SU-DHL-6 (cell line): ENCODE data around the gene CFAP99.

Experiments
- H2AFZ ChIP-seq: fragments of 200-600 bp; sonication (generic); 2 replicates; pipeline ENCODE4 v1.6.1; 2014; ENCODE audit warnings: low read depth, mild to moderate bottlenecking, moderate library complexity, mixed read lengths, antibody characterized with exemption, low read length; ENCODE audit not compliant: severe bottlenecking
- H3F3A ChIP-seq: fragments of 200-600 bp; shearing (Covaris generic); 2 replicates; pipeline ENCODE4 v1.6.0; 2016; ENCODE audit warnings: antibody characterized with exemption, mild to moderate bottlenecking; ENCODE audit not compliant: insufficient read depth
- H3K27ac ChIP-seq: fragments of 200-600 bp; sonication (generic); 2 replicates; pipeline ENCODE4 v1.5.1; 2016; ENCODE audit warnings: low read depth, mild to moderate bottlenecking, low read length, moderate library complexity, mixed read lengths
- H3K27me3 ChIP-seq: fragments of 200-600 bp; sonication (generic), shearing (Covaris generic); 2 replicates; pipeline ENCODE4 v1.6.0; 2014; ENCODE audit warnings: mild to moderate bottlenecking, low read length
- H3K36me3 ChIP-seq: fragments of 200-600 bp; sonication (generic); 2 replicates; pipeline ENCODE4 v1.6.1; 2014; ENCODE audit warnings: mild to moderate bottlenecking, low read length, mixed read lengths
- H3K4me2 ChIP-seq: fragments of 300-600, 200-600 bp; shearing (Covaris generic), sonication (generic); 2 replicates; pipeline ENCODE4 v1.6.0; 2014; ENCODE audit warnings: low read length, low read depth, mild to moderate bottlenecking; ENCODE audit not compliant: poor library complexity, severe bottlenecking
- H3K4me3 ChIP-seq: fragments of 200-600 bp; sonication (generic); 2 replicates; pipeline ENCODE4 v1.5.1; 2014; ENCODE audit warnings: antibody characterized with exemption, low read length, mild to moderate bottlenecking, mixed read lengths; ENCODE audit not compliant: insufficient read depth, poor library complexity, severe bottlenecking
- H3K79me2 ChIP-seq: fragments of 200-600 bp; sonication (generic); 2 replicates; pipeline ENCODE4 v1.6.1; 2014; ENCODE audit warnings: mild to moderate bottlenecking, low read length, moderate library complexity; ENCODE audit not compliant: insufficient read depth
- H3K9ac ChIP-seq: fragments of 200-600 bp; sonication (generic); 2 replicates; pipeline ENCODE4 v1.7.0; 2014; ENCODE audit warnings: mild to moderate bottlenecking, low read length
- H3K9me2 ChIP-seq: fragments of 200-600 bp; sonication (generic); replicated peaks from 2 replicates; pipeline ENCODE4 v1.6.1; 2014; ENCODE audit warnings: low read length; ENCODE audit not compliant: insufficient read depth
- H3K9me3 ChIP-seq: fragments of 200-600 bp; sonication (generic); 2 replicates; pipeline ENCODE4 v1.6.1; 2014; ENCODE audit warnings: low read length, mixed read lengths; ENCODE audit not compliant: insufficient read depth
- H4K20me1 ChIP-seq: fragments of 200-600 bp; sonication (generic); 2 replicates; pipeline ENCODE4 v1.6.1; 2014; ENCODE audit warnings: low read depth, mild to moderate bottlenecking, antibody characterized with exemption, low read length, moderate library complexity, mixed read lengths
- EZH2phosphoT487 ChIP-seq: fragments of 200-600 bp; sonication (generic), shearing (Covaris generic); conservative IDR thresholded peaks from 2 replicates; pipeline ENCODE4 v1.6.1; 2018; ENCODE audit warnings: mild to moderate bottlenecking, antibody characterized with exemption, low read length, moderate library complexity, mixed read lengths
- TF ChIP-seq, protein P1 (sequence below): fragments of 200-600 bp; sonication (generic); IDR thresholded peaks from one replicate; pipeline ENCODE4 v1.5.1; 2017; ENCODE audit warnings: antibody characterized with exemption, mild to moderate bottlenecking, low read length, moderate library complexity; ENCODE audit not compliant: insufficient read depth, poor library complexity, severe bottlenecking

CFAP99 gene

DNA sequence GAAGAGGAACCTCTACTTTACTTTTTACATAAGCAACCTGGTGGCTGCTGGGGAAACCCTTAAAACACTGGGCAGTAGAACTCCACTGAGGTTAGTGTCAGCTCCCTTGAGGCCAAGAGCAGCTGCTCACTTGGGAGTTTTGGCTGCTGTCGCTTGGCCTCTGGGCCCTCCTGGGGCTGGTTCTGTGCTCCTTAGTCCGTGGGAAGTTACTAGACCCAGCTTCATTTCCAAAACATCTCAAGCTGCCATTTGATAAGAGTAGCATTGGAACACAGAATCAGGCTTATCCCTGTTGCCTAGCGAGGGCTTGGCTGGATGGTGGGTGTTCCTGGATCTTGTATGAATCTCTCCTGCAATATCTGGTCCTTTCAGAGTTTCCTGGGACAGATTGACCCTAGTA lies 76.2 kb downstream of the CFAP99 start:
- Histone ChIP-seq H3K79me2 (peaks cover 58% of the 10 kb centered on the region), H3K27me3 (no peaks in the 10 kb centered on the region), H3K9me2 (no peaks in the 10 kb centered on the region), H2AFZ (no peak overlapping the region), H3K9ac (no peak overlapping the region), H3F3A (no peaks in the 10 kb centered on the region), H3K36me3 (peaks cover 9% of the 10 kb centered on the region; the same call in 1 of the 2 replicates), H4K20me1 (peaks cover 8% of the 10 kb centered on the region; the same call in 1 of the 2 replicates), H3K9me3 (no peaks in the 10 kb centered on the region), H3K4me3 (no peak overlapping the region), H3K4me2 (no peak overlapping the region), H3K27ac (no peak overlapping the region)
- no peak for TF ChIP-seq EZH2phosphoT487
- TF ChIP-seq, protein P1, sequence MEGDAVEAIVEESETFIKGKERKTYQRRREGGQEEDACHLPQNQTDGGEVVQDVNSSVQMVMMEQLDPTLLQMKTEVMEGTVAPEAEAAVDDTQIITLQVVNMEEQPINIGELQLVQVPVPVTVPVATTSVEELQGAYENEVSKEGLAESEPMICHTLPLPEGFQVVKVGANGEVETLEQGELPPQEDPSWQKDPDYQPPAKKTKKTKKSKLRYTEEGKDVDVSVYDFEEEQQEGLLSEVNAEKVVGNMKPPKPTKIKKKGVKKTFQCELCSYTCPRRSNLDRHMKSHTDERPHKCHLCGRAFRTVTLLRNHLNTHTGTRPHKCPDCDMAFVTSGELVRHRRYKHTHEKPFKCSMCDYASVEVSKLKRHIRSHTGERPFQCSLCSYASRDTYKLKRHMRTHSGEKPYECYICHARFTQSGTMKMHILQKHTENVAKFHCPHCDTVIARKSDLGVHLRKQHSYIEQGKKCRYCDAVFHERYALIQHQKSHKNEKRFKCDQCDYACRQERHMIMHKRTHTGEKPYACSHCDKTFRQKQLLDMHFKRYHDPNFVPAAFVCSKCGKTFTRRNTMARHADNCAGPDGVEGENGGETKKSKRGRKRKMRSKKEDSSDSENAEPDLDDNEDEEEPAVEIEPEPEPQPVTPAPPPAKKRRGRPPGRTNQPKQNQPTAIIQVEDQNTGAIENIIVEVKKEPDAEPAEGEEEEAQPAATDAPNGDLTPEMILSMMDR, result no peak

DNA sequence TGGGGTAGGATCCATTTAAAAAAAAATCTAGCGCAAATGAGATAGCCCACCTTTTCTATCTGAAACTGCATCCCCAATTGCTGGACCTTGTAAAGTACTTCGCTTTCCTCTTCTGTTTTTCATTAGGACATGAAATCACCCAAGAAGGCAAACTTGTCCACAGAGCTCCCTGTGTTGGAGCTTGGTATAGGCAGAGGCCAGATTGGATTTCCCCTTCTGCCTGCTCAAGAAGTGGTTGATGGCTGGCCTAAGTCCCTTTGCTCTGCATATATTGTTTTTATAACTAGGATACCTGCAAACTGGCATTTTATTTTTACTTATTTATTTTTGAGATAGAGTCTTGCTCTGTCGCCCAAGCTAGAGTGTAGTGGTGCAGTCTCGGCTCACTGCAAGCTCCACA lies 78.6 kb downstream of the CFAP99 start:
- H3F3A ChIP-seq, result no peaks in the 10 kb centered on the region
- no peak overlapping the region for H3K4me3 ChIP-seq
- no peak overlapping the region for H3K4me2 ChIP-seq
- H3K9me3 ChIP-seq, result no peaks in the 10 kb centered on the region
- H4K20me1 ChIP-seq, result no peaks in the 10 kb centered on the region; the same call in 1 of the 2 replicates
- H3K36me3 ChIP-seq, result peaks cover 10% of the 10 kb centered on the region
- H3K9me2 ChIP-seq, result no peaks in the 10 kb centered on the region
- no peak overlapping the region for H2AFZ ChIP-seq
- peaks cover 42% of the 10 kb centered on the region for H3K79me2 ChIP-seq
- TF ChIP-seq EZH2phosphoT487, result no peak
- TF ChIP-seq, protein P1, result no peak
- H3K9ac ChIP-seq, result no peak overlapping the region
- no peak overlapping the region for H3K27ac ChIP-seq
- no peaks in the 10 kb centered on the region for H3K27me3 ChIP-seq

DNA sequence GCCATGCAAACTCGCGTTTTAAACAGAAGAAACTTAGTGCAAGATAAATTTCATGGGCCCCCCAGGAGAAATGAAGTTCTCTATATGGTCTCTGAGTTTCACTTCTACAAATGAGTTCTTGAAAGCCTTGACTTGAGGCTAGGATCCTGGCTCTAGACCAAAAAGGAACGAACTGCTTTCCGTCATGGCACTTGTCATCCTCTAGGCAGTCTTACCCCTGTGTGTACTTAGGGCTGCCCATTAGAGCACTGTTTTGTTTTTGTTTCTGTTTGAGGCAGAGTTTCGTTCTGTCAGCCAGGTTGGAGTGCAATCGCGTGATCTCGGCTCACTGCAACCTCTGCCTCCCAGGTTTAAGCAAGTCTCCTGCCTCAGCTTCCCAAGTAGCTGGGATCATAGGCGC lies 79.2 kb downstream of the CFAP99 start:
- peaks cover 10% of the 10 kb centered on the region for H3K36me3 ChIP-seq

More for the DNA sequence above, 79.2 kb downstream of the CFAP99 start:
- no peak overlapping the region for H2AFZ ChIP-seq
- H3K9me3 ChIP-seq, result no peaks in the 10 kb centered on the region
- no peak overlapping the region for H3K4me3 ChIP-seq
- H3K27me3 ChIP-seq, result no peaks in the 10 kb centered on the region
- no peak for TF ChIP-seq EZH2phosphoT487
- TF ChIP-seq, protein P1, result no peak
- H3K27ac ChIP-seq, result no peak overlapping the region
- no peak overlapping the region for H3K4me2 ChIP-seq
- no peaks in the 10 kb centered on the region; the same call in 1 of the 2 replicates for H4K20me1 ChIP-seq
- peaks cover 38% of the 10 kb centered on the region for H3K79me2 ChIP-seq
- H3K9me2 ChIP-seq, result no peaks in the 10 kb centered on the region
- no peaks in the 10 kb centered on the region for H3F3A ChIP-seq
- no peak overlapping the region for H3K9ac ChIP-seq
